H9 (cell line): Measurements from ENCODE around the gene LIN7C. TPM values are rescaled to one million over a fixed set of nuclear protein-coding genes. Genes with fewer than 3 reads are reported as not detected.
"Not testable (repeated sequence)": the region's sequence is repeated elsewhere in the genome, so short reads cannot be mapped to it uniquely, and the experiment has no call there.

ENCODE experiments used
- DNase-seq: peaks from one replicate; pipeline ENCODE4 v3.0.0-alpha.2; 2017
- H2AFZ ChIP-seq: one replicate; pipeline ENCODE4 v1.6.1; 2013; ENCODE audit warnings: mild to moderate bottlenecking, low read length, control low read depth, moderate library complexity
- H2AK5ac ChIP-seq: 2 replicates; pipeline ENCODE4 v1.6.1; 2013; ENCODE audit warnings: low read length, control low read depth, mixed read lengths; ENCODE audit not compliant: insufficient read length
- H2BK120ac ChIP-seq: one replicate; pipeline ENCODE4 v1.6.1; 2013; ENCODE audit warnings: low read depth, mild to moderate bottlenecking, low read length, control low read depth, inconsistent platforms; ENCODE audit not compliant: poor library complexity, severe bottlenecking
- H2BK12ac ChIP-seq: 2 replicates; pipeline ENCODE4 v1.6.1; 2013; ENCODE audit warnings: low read length, control low read depth, mixed read lengths, low read depth; ENCODE audit not compliant: insufficient read length
- H2BK15ac ChIP-seq: 2 replicates; pipeline ENCODE4 v1.6.1; 2013; ENCODE audit warnings: low read depth, low read length, control low read depth
- H2BK20ac ChIP-seq: one replicate; pipeline ENCODE4 v1.6.1; 2013; ENCODE audit warnings: low read depth, mild to moderate bottlenecking, low read length, control low read depth, inconsistent platforms; ENCODE audit not compliant: poor library complexity, severe bottlenecking
- H2BK5ac ChIP-seq: 2 replicates; pipeline ENCODE4 v1.6.1; 2013; ENCODE audit warnings: low read length, control low read depth, mixed read lengths; ENCODE audit not compliant: insufficient read length
- H3K14ac ChIP-seq: 2 replicates; pipeline ENCODE4 v1.6.1; 2013; ENCODE audit warnings: low read length, control low read depth; ENCODE audit not compliant: insufficient read depth
- H3K18ac ChIP-seq: 2 replicates; pipeline ENCODE4 v1.6.1; 2013; ENCODE audit warnings: low read depth, mild to moderate bottlenecking, mixed read lengths, low read length, control low read depth; ENCODE audit not compliant: insufficient read length
- H3K23ac ChIP-seq: 2 replicates; pipeline ENCODE4 v1.6.1; 2013; ENCODE audit warnings: low read length, control low read depth, mixed read lengths, low read depth; ENCODE audit not compliant: insufficient read length
- H3K23me2 ChIP-seq: 2 replicates; pipeline ENCODE4 v1.6.1; 2013; ENCODE audit warnings: low read depth, mild to moderate bottlenecking, mixed read lengths, low read length, control low read depth; ENCODE audit not compliant: insufficient read length, poor library complexity, severe bottlenecking
- H3K27ac ChIP-seq: 2 replicates; pipeline ENCODE4 v1.5.1; 2013; ENCODE audit warnings: low read length, control low read depth, mixed read lengths, low read depth; ENCODE audit not compliant: insufficient read length
- H3K27me3 ChIP-seq: 2 replicates; pipeline ENCODE4 v1.6.1; 2013; ENCODE audit warnings: low read length, control low read depth, inconsistent platforms; ENCODE audit not compliant: insufficient read depth
- H3K4ac ChIP-seq: 2 replicates; pipeline ENCODE4 v1.6.1; 2013; ENCODE audit warnings: low read depth, mild to moderate bottlenecking, control low read depth, inconsistent platforms, low read length, moderate library complexity
- H3K4me1 ChIP-seq: 2 replicates; pipeline ENCODE4 v1.6.1; 2013; ENCODE audit warnings: low read length, control low read depth, inconsistent platforms; ENCODE audit not compliant: insufficient read depth
- H3K4me2 ChIP-seq: 2 replicates; pipeline ENCODE4 v1.6.1; 2013; ENCODE audit warnings: low read length, control low read depth, mixed read lengths; ENCODE audit not compliant: insufficient read length, insufficient read depth
- H3K56ac ChIP-seq: 2 replicates; pipeline ENCODE4 v1.6.1; 2013; ENCODE audit warnings: low read depth, mild to moderate bottlenecking, mixed read lengths, low read length, control low read depth; ENCODE audit not compliant: insufficient read length
- H3K79me1 ChIP-seq: 2 replicates; pipeline ENCODE4 v1.6.1; 2013; ENCODE audit warnings: low read depth, mild to moderate bottlenecking, moderate library complexity, low read length, control low read depth, inconsistent platforms; ENCODE audit not compliant: insufficient read depth, poor library complexity, severe bottlenecking
- H3K79me2 ChIP-seq: 2 replicates; pipeline ENCODE4 v1.6.1; 2013; ENCODE audit warnings: low read length, control low read depth, inconsistent platforms; ENCODE audit not compliant: insufficient read depth
- H3K9ac ChIP-seq: 2 replicates; pipeline ENCODE4 v1.6.1; 2013; ENCODE audit warnings: low read length, control low read depth, mixed read lengths; ENCODE audit not compliant: insufficient read length; ENCODE audit errors: extremely low read depth
- H3K9me3 ChIP-seq: one replicate; pipeline ENCODE4 v1.6.1; 2013; ENCODE audit warnings: low read depth, low read length, inconsistent platforms; ENCODE audit not compliant: control insufficient read depth
- H3T11ph ChIP-seq: one replicate; pipeline ENCODE4 v1.6.1; 2013; ENCODE audit warnings: mild to moderate bottlenecking, low read length, control low read depth, inconsistent platforms
- H4K20me1 ChIP-seq: one replicate; pipeline ENCODE4 v1.6.1; 2013; ENCODE audit not compliant: control insufficient read depth, insufficient read length, insufficient read depth
- H4K5ac ChIP-seq: 2 replicates; pipeline ENCODE4 v1.6.1; 2013; ENCODE audit warnings: low read depth, mild to moderate bottlenecking, mixed read lengths, low read length, control low read depth; ENCODE audit not compliant: insufficient read length
- H4K8ac ChIP-seq: replicated peaks from 2 replicates; pipeline ENCODE4 v1.6.1; 2013; ENCODE audit warnings: low read length, control low read depth, mixed read lengths, low read depth; ENCODE audit not compliant: insufficient read length
- H4K91ac ChIP-seq: 2 replicates; pipeline ENCODE4 v1.6.1; 2013; ENCODE audit warnings: low read depth, mild to moderate bottlenecking, moderate library complexity, mixed read lengths, low read length, control low read depth; ENCODE audit not compliant: insufficient read length
- H3K27ac Mint-ChIP-seq, 3 experiments: 2 replicates in 2 of 3; 3 replicates in 1 of 3; pipeline ENCODE4 v1.8.0; 2020 to 2021; ENCODE audit warnings: mixed read lengths in 3 of 3, mild to moderate bottlenecking in 1 of 3, moderate library complexity in 1 of 3
- H3K27me3 Mint-ChIP-seq: 2 replicates; pipeline ENCODE4 v1.8.0; 2021; ENCODE audit warnings: low read depth, mild to moderate bottlenecking, moderate library complexity, mixed read lengths
- H3K36me3 Mint-ChIP-seq, 3 experiments: 2 replicates in 2 of 3; 3 replicates in 1 of 3; pipeline ENCODE4 v1.8.0; 2020 to 2021; ENCODE audit warnings: low read depth in 3 of 3, mixed read lengths in 3 of 3; ENCODE audit not compliant: insufficient read depth in 1 of 3
- H3K4me1 Mint-ChIP-seq, 2 experiments: 2 replicates each; pipeline ENCODE4 v1.8.0; 2020; ENCODE audit warnings: mixed read lengths in 2 of 2
- H3K4me3 Mint-ChIP-seq, 2 experiments: 2 replicates in 1 of 2; 3 replicates in 1 of 2; pipeline ENCODE4 v1.8.0; 2020 to 2021; ENCODE audit warnings: mild to moderate bottlenecking in 2 of 2, mixed read lengths in 2 of 2, moderate library complexity in 1 of 2
- H3K9me3 Mint-ChIP-seq, 2 experiments: 2 replicates in 1 of 2; 3 replicates in 1 of 2; pipeline ENCODE4 v1.8.0; 2020; ENCODE audit warnings: mild to moderate bottlenecking in 2 of 2, mixed read lengths in 2 of 2, moderate library complexity in 1 of 2
- CTCF ChIP-seq: fragments of 200-600 bp; sonication (generic); conservative IDR thresholded peaks from 3 replicates; pipeline ENCODE4 v1.8.0; 2021; ENCODE audit warnings: antibody characterized with exemption, mild to moderate bottlenecking
- WGBS: extraction: QIAGEN DNeasy Blood & Tissue Kit; methylation state at CpG from one replicate; pipeline ENCODE4 v1.1.7; 2013; ENCODE audit warnings: missing lambda C conversion rate, low lambda C conversion rate, mixed read lengths; ENCODE audit not compliant: insufficient read length; ENCODE audit errors: extremely low coverage; 5-methylcytosine and 5-hydroxymethylcytosine counted together
- total RNA-seq: library from RNA; stranded (reverse); gene quantifications from 2 replicates; pipeline ENCODE4 v1.2.1, GENCODE V29; 2021

The LIN7C gene
- total RNA-seq, 1 experiment from 2014 or later = 40.0 TPM

DNA sequence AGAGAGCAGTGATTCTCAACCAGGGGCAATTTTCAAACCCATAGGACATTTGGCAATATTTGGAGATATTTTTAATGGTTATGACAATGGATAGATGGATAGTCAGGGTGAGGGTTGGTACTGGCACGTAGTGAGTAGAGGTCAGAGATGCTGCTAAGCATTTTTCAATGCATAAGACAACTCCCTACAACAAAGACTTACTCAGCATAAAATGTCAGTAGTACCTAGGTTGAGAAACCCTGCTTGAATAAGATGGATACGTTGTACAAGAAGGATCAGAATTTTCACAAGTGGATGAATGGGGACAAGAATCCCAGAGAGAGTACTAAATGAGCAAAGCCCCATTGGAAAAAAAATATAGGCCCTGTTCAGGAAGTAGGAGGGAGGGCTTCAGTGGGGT is 11.9 kb upstream of the LIN7C start:
- H3K4me1 ChIP-seq = no peaks in the 10 kb centered on the region
- no peak overlapping the region for H3K14ac ChIP-seq
- no peak overlapping the region for H3K23ac ChIP-seq
- no peak overlapping the region for H2BK5ac ChIP-seq
- H3K56ac ChIP-seq = no peak overlapping the region
- no peak overlapping the region for H4K5ac ChIP-seq
- no peaks in the 10 kb centered on the region for H3K36me3 Mint-ChIP-seq
- no peaks in the 10 kb centered on the region for H3K9me3 Mint-ChIP-seq
- H3K27ac ChIP-seq = no peak overlapping the region
- H4K20me1 ChIP-seq = no peaks in the 10 kb centered on the region
- H3K79me2 ChIP-seq = no peaks in the 10 kb centered on the region
- H2BK20ac ChIP-seq = no peak overlapping the region
- no peak overlapping the region for H4K91ac ChIP-seq
- no CpG with 5 or more reads among the region's 2 CpGs for WGBS
- H2BK12ac ChIP-seq = no peak overlapping the region
- no peak for TF ChIP-seq CTCF
- no peaks in the 10 kb centered on the region for H3K79me1 ChIP-seq
- H3K18ac ChIP-seq = no peak overlapping the region
- peak overlapping the region in 1 of 3 experiments; percentile 7; a peak in 1 of 7 replicates for H3K27ac Mint-ChIP-seq
- peaks cover 13% of the 10 kb centered on the region for H3K27me3 Mint-ChIP-seq
- H3K27me3 ChIP-seq = no peaks in the 10 kb centered on the region
- H3T11ph ChIP-seq = no peak overlapping the region
- H3K23me2 ChIP-seq = no peaks in the 10 kb centered on the region
- H3K9me3 ChIP-seq = no peaks in the 10 kb centered on the region
- H3K4ac ChIP-seq = no peak overlapping the region
- no peak overlapping the region for H2BK120ac ChIP-seq
- H2AFZ ChIP-seq = no peak overlapping the region
- no peak overlapping the region for H3K9ac ChIP-seq
- H2BK15ac ChIP-seq = no peak overlapping the region
- no peak overlapping the region for H2AK5ac ChIP-seq
- H3K4me3 Mint-ChIP-seq = no peak overlapping the region
- H4K8ac ChIP-seq = no peak overlapping the region
- H3K4me2 ChIP-seq = no peak overlapping the region
- peaks cover under 1 to 2% of the 10 kb centered on the region in 2 experiments; a peak in 2 of 4 replicates for H3K4me1 Mint-ChIP-seq
- DNase-seq = no peak

- not testable (repeated sequence) for H3K18ac ChIP-seq, H2BK120ac ChIP-seq, H3K79me1 ChIP-seq, H3K4me1 Mint-ChIP-seq, H3K79me2 ChIP-seq, DNase-seq, H4K20me1 ChIP-seq, H3K4me1 ChIP-seq, H3K23me2 ChIP-seq, H3K4me3 Mint-ChIP-seq, H2BK5ac ChIP-seq, H2AK5ac ChIP-seq, H3K14ac ChIP-seq, H3K9me3 ChIP-seq, H3T11ph ChIP-seq, H2BK20ac ChIP-seq, H4K8ac ChIP-seq, H3K9ac ChIP-seq, H3K9me3 Mint-ChIP-seq, H3K27ac Mint-ChIP-seq, H3K4me2 ChIP-seq, H4K5ac ChIP-seq, H3K56ac ChIP-seq, H3K27me3 ChIP-seq, H4K91ac ChIP-seq, H3K36me3 Mint-ChIP-seq, H2AFZ ChIP-seq, H3K23ac ChIP-seq, H3K4ac ChIP-seq, H2BK12ac ChIP-seq, H3K27ac ChIP-seq, H2BK15ac ChIP-seq
- WGBS = no CpG with 5 or more reads among the region's 1 CpG
- H3K27me3 Mint-ChIP-seq = peaks cover 13% of the 10 kb centered on the region
These were observed 10.9 kb upstream of the LIN7C start for GRCh38 chr11:27517490-27517889.
